Hematopoietic multipotent progenitor cell treated with erythropoietin and hydrocortisone succinate and interleukin-3 and kit ligand, for 4 days (in vitro differentiated cells): ENCODE measurements around the gene SLC35F3.

Experiments
- DNase-seq: peaks from one replicate; pipeline ENCODE4 v3.0.0-alpha.2; 2015

SLC35F3 gene

DNA sequence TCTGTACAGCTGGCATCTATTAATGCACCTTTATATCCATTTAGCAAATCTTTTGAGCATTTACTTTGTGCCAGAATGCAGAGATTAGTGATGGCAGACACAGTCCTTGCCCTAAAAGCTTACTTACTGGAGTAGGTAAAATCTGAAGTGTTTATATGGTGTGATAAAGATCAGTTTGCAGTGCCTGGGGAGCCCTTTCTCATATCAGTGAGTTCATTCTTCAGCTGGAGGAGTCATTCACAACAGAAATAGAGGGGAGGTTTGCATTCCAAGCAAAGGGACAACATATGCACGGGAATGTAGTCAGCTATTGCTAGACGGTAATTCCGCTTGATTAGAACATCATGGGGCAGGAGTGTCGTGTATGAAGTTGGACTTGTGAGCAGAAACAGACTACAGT, 8.4 kb downstream of the SLC35F3 start:
- no peak for DNase-seq

GRCh38 chr1:233916706-233917105, 12.2 kb downstream of the SLC35F3 start:
- DNase-seq, result no peak

DNA sequence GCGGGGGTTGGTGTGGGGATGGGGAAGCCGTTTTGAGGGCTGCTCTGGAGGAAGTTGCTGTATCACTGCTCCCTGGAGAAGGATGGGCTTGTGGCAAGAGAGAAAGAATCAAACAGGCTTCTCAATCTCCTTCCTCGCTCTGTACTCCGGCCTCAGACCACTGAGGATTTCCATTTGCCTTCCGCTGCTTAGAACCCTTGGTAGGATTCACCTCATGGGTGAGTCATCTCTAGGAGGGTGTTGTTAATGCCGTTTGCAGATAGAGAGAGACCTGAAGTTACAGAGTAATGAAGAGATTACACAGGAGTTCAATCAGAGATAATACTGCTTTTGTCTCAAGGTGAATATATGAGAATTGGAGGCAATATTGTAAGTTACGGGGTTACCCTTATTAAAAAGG, 15.3 kb downstream of the SLC35F3 start:
- DNase-seq, result no peak

DNA sequence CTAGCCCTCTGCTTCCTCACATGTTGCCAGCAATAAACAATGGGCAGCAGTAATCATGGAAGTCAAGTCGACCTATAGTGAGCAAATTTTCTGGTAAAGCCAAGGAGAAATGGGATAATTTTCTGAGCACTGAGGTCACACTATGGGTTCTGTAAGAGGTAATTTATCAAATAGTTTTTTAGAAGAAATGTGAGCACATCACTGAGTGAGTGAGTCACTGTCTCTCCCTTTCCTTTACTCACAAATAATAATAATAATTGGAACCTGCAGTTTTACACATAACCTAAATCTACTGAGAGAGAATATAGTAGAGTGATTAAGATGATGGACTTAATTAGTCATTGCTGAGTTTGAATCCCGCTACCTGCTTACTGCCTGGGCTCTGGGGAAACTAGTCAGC, 23.6 kb downstream of the SLC35F3 start:
- DNase-seq, result no peak

GRCh38 chr1:233933339-233933738, 28.9 kb downstream of the SLC35F3 start:
- DNase-seq, result no peak

DNA sequence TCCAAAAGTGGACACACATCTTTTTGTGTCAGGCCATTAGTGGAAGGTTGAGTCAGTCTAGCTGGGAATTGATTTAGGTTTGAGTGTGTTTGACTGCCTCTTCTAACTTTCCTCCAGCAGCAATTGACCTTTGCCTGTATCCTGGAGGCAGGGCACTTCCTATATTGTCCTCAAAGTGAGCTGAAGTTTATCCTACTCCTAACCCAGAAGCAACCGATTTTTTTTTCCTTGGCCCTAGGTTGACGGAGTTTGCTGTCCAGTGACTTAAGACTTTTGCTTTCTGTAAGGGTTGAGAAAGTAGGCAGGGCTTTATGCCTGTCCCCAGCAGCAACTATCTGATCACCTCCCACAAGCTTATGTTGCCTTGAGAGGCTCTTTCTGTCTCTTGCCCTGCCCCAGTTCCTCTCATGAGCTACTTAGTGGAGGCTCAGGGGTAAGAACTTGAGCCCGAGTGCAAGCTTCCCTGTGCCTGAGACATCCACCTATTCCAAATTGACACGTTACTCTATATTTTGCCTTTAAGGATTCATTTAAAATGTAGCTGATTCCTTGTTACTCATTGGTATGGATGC, 30.9 kb downstream of the SLC35F3 start:
- DNase-seq, result no peak

DNA sequence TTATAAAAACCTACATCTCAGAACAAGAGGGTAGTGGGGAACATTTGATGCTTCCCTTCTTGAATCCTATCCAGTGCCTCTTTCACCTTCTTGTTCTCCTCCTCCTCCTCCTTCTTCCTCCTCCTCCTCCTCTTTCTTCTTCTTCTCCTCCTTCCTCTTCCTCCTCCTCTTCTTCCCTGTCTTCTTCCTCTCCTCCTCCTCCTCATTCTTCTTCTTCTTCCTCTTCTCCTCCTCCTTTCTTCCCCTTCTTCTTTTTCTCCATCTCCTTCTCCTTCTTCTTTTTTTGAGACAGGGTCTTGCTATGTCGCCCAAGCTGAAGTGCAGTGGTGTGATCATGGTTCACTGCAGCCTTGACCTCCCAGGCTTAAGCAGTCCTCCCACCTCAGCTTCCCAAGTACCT, 31.9 kb downstream of the SLC35F3 start:
- DNase-seq, result no peak

DNA sequence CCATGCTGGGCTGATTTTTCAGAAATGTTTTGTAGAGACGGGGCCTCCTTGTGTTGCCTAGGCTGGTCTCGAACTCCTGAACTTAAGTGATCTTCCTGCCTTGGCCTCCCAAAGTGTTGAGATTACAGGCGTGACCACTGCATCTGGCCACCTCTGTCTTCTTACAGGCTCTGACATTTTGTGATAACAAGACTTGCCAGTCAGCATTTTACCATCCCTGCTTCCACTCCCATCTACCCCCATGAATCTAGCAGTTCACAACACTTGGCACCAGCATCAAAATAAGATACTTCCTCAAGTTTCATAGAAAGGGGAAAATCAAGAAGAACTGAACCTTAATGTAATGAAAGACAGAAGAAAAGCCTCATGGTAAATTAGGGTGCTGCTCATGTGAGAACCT, 32.4 kb downstream of the SLC35F3 start:
- DNase-seq, result no peak

- DNase-seq, result no peak
These were observed 34.0 kb downstream of the SLC35F3 start for GRCh38 chr1:233938476-233938875.

DNA sequence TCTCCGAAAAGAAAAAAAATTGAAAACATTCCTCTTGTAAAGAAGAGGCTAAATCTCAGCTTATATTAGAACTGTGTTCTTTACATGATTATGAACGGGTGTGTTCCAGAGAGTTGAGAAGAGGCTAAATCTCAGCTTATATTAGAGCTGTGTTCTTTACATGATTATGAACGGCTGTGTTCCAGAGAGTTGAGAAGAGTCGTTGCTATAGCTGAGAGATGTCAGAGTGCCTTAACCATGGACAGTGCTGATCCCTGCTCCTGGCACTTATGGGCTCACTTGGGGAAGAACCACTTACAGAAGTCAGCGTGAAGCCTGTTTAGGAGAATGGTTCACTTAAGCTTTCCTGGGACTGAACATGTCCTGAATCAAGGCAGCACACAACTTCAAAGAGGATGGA, 35.0 kb downstream of the SLC35F3 start:
- DNase-seq, result no peak

DNA sequence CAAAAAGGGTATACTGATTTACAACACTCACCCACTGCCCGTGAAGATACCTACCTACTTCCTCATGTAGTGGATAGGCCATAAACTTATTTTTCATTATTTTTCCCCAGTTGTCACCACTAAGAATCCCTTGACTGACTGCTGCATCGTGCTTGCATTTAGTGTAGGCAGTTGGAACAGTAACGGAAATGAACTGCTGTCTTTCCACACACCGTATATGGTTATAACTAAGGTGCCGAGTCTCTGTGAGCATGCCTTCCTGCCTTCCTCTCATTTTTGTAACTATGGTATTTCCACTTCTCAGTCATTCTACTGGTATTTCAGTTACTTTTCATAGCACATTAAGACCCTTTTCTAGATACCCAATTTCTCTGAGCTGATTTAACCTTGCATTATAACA, 36.4 kb downstream of the SLC35F3 start:
- DNase-seq, result no peak

GRCh38 chr1:233944601-233945000, 40.1 kb downstream of the SLC35F3 start:
- DNase-seq, result no peak

DNA sequence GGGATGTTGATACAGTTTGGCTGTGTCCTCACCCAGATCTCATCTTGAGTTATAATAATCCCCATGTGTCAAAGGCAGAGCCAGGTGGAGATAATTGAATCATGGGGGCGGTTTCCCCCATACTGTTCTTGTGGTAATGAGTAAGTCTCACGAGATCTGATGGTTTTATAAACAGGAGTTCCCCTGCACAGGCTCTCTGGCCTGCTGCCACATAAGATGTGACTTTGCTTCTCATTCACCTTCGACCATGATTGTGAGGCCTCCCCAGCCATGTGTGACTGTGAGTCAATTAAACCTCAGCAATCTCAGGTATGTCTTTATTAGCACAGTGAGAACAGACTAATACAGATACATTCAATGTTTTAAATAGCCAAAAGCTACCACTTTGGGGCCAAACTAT, 41.1 kb downstream of the SLC35F3 start:
- no peak for DNase-seq

- no peak for DNase-seq
These were observed 41.5 kb downstream of the SLC35F3 start for GRCh38 chr1:233945979-233946378.

DNA sequence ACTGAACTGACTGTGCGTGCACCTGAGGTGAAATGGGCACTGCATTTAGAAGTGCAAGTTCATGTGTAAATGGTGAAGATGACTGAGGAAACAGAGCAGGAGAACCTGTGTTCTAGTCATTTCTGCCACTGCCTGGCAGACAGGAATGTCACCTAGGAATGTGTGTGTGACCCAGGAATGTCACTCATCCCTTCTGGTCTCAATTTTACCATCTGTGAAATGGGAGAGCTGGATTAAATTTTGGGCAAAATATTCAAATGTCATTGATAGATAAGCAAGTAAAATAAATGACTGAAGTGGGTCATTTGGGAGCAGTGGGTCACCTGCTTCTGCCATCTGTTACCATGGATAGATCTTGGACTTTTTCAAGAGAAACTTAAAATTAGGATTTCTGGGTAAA, 42.2 kb downstream of the SLC35F3 start:
- DNase-seq, result no peak

DNA sequence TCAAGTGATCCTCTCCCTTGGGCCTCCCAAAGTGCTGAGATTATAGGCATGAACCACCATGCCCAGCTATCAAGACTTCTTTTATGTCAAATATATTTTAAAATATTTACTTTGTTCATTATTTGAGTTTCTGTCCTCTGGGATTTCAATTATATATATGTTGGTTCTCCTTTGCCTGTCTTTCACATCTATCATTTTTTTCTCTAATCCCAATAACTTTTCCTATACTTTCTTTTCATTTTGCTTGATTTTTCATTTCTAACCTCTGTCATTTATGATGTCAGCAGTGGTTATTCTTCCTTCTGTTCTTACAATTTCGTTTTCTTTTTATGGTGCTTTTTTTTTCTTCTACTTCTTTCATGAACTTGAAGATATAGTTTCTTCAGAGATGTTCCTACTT, 47.3 kb downstream of the SLC35F3 start:
- DNase-seq, result no peak

- no peak for DNase-seq
These were observed 53.2 kb downstream of the SLC35F3 start for GRCh38 chr1:233957691-233958090.

- DNase-seq, result peak; percentile 16
These were observed 54.6 kb downstream of the SLC35F3 start for GRCh38 chr1:233959102-233959501.

DNA sequence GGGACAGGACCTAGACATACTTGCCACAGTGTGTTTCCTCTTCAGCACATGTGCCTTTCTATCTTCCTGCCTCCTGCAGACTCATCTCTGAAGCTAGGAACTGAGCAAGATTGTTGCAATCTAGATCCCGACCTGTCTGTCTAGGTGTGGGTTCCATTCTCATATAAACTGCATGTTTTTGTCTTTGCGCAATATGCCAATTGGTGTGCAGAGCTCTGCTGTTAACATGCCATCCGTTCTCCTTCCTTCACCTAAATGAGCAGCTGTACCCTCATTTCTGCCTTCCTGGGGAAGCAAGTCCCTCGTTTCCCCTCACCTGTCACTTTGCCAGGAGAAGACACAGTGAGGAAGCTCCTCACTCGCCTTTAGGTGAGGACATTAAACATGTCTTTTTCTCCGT, 55.5 kb downstream of the SLC35F3 start:
- no peak for DNase-seq

DNA sequence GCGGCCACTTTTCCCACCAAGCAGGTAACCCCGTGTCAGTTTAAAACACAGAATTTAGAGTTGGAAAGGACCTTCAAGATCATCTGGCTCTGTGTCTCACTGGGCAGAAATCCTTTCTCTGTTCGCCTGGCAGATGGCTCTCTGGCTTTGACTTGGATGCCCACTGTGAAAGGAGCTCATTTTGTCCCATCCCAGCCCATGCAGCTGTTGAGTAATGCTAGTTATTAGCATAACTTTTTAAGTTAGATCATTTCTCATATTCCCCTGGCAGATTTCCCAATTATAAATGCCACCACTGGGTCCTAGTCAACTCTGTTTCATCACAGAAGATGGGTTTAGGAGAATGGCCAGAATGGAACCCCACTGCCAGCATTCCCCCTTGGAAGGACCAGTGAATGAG, 55.9 kb downstream of the SLC35F3 start:
- no peak for DNase-seq

GRCh38 chr1:233962878-233963277, 58.4 kb downstream of the SLC35F3 start:
- DNase-seq, result no peak

DNA sequence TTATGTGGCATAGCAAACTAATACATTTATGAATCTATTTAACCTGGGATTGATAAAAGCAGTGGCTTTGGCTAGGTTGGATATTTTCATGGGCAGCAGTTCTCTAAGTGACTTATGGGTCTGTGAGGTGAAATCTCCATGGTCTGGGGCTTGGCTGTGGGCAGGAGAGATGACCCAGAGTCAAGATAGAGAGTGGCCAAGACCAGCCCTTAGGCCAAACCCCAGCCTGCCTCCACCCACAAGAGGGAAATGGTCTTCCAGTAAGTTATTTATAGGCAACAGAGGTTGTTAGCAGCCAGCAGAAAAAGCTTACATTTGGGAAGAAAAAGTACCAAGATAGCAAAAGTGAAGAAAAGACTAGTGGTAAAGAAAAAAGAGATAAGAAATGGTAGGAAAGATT, 61.4 kb downstream of the SLC35F3 start:
- DNase-seq, result no peak

GRCh38 chr1:233971753-233972152, 67.3 kb downstream of the SLC35F3 start:
- no peak for DNase-seq

GRCh38 chr1:233972563-233972950, 68.1 kb downstream of the SLC35F3 start:
- no peak for DNase-seq

GRCh38 chr1:233972951-233973635, 68.6 kb downstream of the SLC35F3 start:
- peak; percentile 43 for DNase-seq
